SH-SY5Y (cell line): ENCODE data around the gene NCOR1.

Source experiments
- GATA2 ChIP-seq: IDR thresholded peaks from 2 replicates; pipeline ENCODE4 v1.6.1; 2011; ENCODE audit warnings: mild to moderate bottlenecking, low read depth, low read length
- GATA3 ChIP-seq: IDR thresholded peaks from 2 replicates; pipeline ENCODE4 v1.6.1; 2011; ENCODE audit warnings: low read depth, mild to moderate bottlenecking, low read length, moderate library complexity

- TF ChIP-seq GATA3 (no peak), GATA2 (no peak)
These were observed 113.9 kb downstream of the NCOR1 start for GRCh38 chr17:16101440-16101839.
